Amniotic stem cell (primary cell): ENCODE results near the gene ELMO1.

Experiments used
- DNase-seq: peaks from one replicate; lab custom pipeline; 2025; lab: John Stamatoyannopoulos, UW

Gene ELMO1

GRCh38 chr7:37310327-37311080, 138.2 kb downstream of the ELMO1 start:
- no peak for DNase-seq

- no peak for DNase-seq
Measured at GRCh38 chr7:37309493-37309892, 139.2 kb downstream of the ELMO1 start.

GRCh38 chr7:37304921-37305320, 143.7 kb downstream of the ELMO1 start:
- DNase-seq, result no peak

- DNase-seq, result no peak
Measured at GRCh38 chr7:37297546-37297945, 151.1 kb downstream of the ELMO1 start.

- DNase-seq, result no peak
Measured at GRCh38 chr7:37295401-37295800, 153.3 kb downstream of the ELMO1 start.

GRCh38 chr7:37290731-37291130, 157.9 kb downstream of the ELMO1 start:
- DNase-seq, result no peak

GRCh38 chr7:37289781-37290180, 158.9 kb downstream of the ELMO1 start:
- no peak for DNase-seq

- DNase-seq, result no peak
Measured at GRCh38 chr7:37289367-37289766, 159.3 kb downstream of the ELMO1 start.

- DNase-seq, result no peak
Measured at GRCh38 chr7:37287131-37287855, 161.4 kb downstream of the ELMO1 start.

- DNase-seq, result no peak
Measured at GRCh38 chr7:37286454-37286832, 162.2 kb downstream of the ELMO1 start.

- no peak for DNase-seq
Measured at GRCh38 chr7:37285706-37286453, 162.8 kb downstream of the ELMO1 start.

GRCh38 chr7:37284805-37285231, 163.8 kb downstream of the ELMO1 start:
- DNase-seq, result no peak

GRCh38 chr7:37284285-37284684, 164.4 kb downstream of the ELMO1 start:
- DNase-seq, result no peak

- DNase-seq, result no peak
Measured at GRCh38 chr7:37283716-37284115, 164.9 kb downstream of the ELMO1 start.

GRCh38 chr7:37282927-37283326, 165.7 kb downstream of the ELMO1 start:
- no peak for DNase-seq

- no peak for DNase-seq
Measured at GRCh38 chr7:37282093-37282444, 166.6 kb downstream of the ELMO1 start.

GRCh38 chr7:37281368-37282092, 167.1 kb downstream of the ELMO1 start:
- DNase-seq, result no peak

- DNase-seq, result no peak
Measured at GRCh38 chr7:37277513-37277912, 171.2 kb downstream of the ELMO1 start.

GRCh38 chr7:37275078-37275710, 173.5 kb downstream of the ELMO1 start:
- no peak for DNase-seq

GRCh38 chr7:37273891-37274290, 174.8 kb downstream of the ELMO1 start:
- DNase-seq, result no peak

GRCh38 chr7:37269711-37270508, 178.8 kb downstream of the ELMO1 start:
- no peak for DNase-seq
